C4-2B (cell line): ENCODE measurements around the gene JMJD6.

Experiments used
- CTCF ChIP-seq: fragments of 450-650 bp; conservative IDR thresholded peaks from 2 replicates; pipeline ENCODE4 v1.5.1; 2017; ENCODE audit warnings: mild to moderate bottlenecking
- ZFX ChIP-seq: fragments of 450-650 bp; IDR thresholded peaks from 2 replicates; pipeline ENCODE4 v1.6.1; 2017

- TF ChIP-seq CTCF: no peak
- TF ChIP-seq ZFX: no peak
Measured at GRCh38 chr17:76683011-76683755, 43.2 kb downstream of the JMJD6 start.
